GM18873 (cell line): Measurements from ENCODE around the gene ZDHHC7.

Experiments used
- ATAC-seq: cut with Tn5 transposase; IDR thresholded peaks from one replicate; pipeline ENCODE4 v1.9.1; 2021; ENCODE audit warnings: mild to moderate bottlenecking, moderate library complexity, moderate number of reproducible peaks; ENCODE audit not compliant: unreplicated experiment, low FRiP score

ZDHHC7 gene

GRCh38 chr16:84999857-85000480, 11.4 kb downstream of the ZDHHC7 start:
- no peak for ATAC-seq

- no peak for ATAC-seq
Measured at GRCh38 chr16:84999200-84999599, 12.1 kb downstream of the ZDHHC7 start.

GRCh38 chr16:84996365-84996764, 15.0 kb downstream of the ZDHHC7 start:
- ATAC-seq: no peak

GRCh38 chr16:84995663-84996062, 15.7 kb downstream of the ZDHHC7 start:
- no peak for ATAC-seq

GRCh38 chr16:84993926-84994325, 17.4 kb downstream of the ZDHHC7 start:
- no peak for ATAC-seq

- no peak for ATAC-seq
Measured at GRCh38 chr16:84992717-84993075, 18.6 kb downstream of the ZDHHC7 start.

GRCh38 chr16:84990782-84991181, 20.6 kb downstream of the ZDHHC7 start:
- no peak for ATAC-seq

GRCh38 chr16:84989749-84990620, 21.4 kb downstream of the ZDHHC7 start:
- ATAC-seq: no peak

- ATAC-seq: no peak
Measured at GRCh38 chr16:84988328-84989080, 22.8 kb downstream of the ZDHHC7 start.

- ATAC-seq: no peak
Measured at GRCh38 chr16:84986879-84987278, 24.5 kb downstream of the ZDHHC7 start.

GRCh38 chr16:84986102-84986501, 25.2 kb downstream of the ZDHHC7 start:
- ATAC-seq: no peak

- no peak for ATAC-seq
Measured at GRCh38 chr16:84985079-84986065, 26.0 kb downstream of the ZDHHC7 start.

- ATAC-seq: no peak
Measured at GRCh38 chr16:84982434-84982833, 28.9 kb downstream of the ZDHHC7 start.

GRCh38 chr16:84979516-84979915, 31.8 kb downstream of the ZDHHC7 start:
- ATAC-seq: no peak

GRCh38 chr16:84976644-84977400, 34.5 kb downstream of the ZDHHC7 start:
- ATAC-seq: no peak

GRCh38 chr16:84975522-84975921, 35.8 kb downstream of the ZDHHC7 start:
- no peak for ATAC-seq

- ATAC-seq: no peak
Measured at GRCh38 chr16:84975066-84975465, 36.3 kb downstream of the ZDHHC7 start.

GRCh38 chr16:84973776-84974523, 37.4 kb downstream of the ZDHHC7 start:
- ATAC-seq: no peak

GRCh38 chr16:84973236-84973635, 38.1 kb downstream of the ZDHHC7 start:
- no peak for ATAC-seq
